Liver (tissue), 9 donors: Measurements from ENCODE around the gene RRP12. TPM values are rescaled to one million over a fixed set of nuclear protein-coding genes. Genes with fewer than 3 reads are reported as not detected.
A peak's percentile ranks its signal among the peaks of the same experiment; 100 is the strongest.

Source experiments
- DNase-seq: peaks from one replicate; pipeline ENCODE4 v3.0.0-alpha.2; 2017; ENCODE audit warnings: low spot score
- H3K27ac ChIP-seq, 2 donors: one replicate each; pipeline ENCODE4 v1.7.0; 2013; ENCODE audit warnings: inconsistent platforms in 2 of 2, low read length in 2 of 2, control low read depth in 1 of 2, low read depth in 1 of 2, mild to moderate bottlenecking in 1 of 2
- H3K27me3 ChIP-seq, 4 donors: one replicate each; pipeline versions ENCODE4 v1.6.1 to v1.7.0; 2013; ENCODE audit warnings: low read length in 3 of 4, inconsistent platforms in 1 of 4, mild to moderate bottlenecking in 1 of 4, moderate library complexity in 1 of 4; ENCODE audit not compliant: control insufficient read depth in 4 of 4, insufficient read depth in 4 of 4
- H3K36me3 ChIP-seq, 4 donors: one replicate each; pipeline versions ENCODE4 v1.6.1 to v1.7.0; 2013; ENCODE audit warnings: low read length in 3 of 4, mild to moderate bottlenecking in 3 of 4, low read depth in 1 of 4, moderate library complexity in 1 of 4; ENCODE audit not compliant: control insufficient read depth in 4 of 4, insufficient read depth in 3 of 4
- H3K4me1 ChIP-seq, 4 donors: one replicate each; pipeline versions ENCODE4 v1.6.1 to v1.7.0; 2013; ENCODE audit warnings: low read length in 3 of 4, mild to moderate bottlenecking in 3 of 4, moderate library complexity in 1 of 4; ENCODE audit not compliant: control insufficient read depth in 4 of 4, insufficient read depth in 4 of 4
- H3K4me3 ChIP-seq, 3 donors: one replicate each; pipeline versions ENCODE4 v1.6.1 to v1.7.0; 2013; ENCODE audit warnings: low read length in 3 of 3, control low read depth in 1 of 3, low read depth in 1 of 3, mild to moderate bottlenecking in 1 of 3
- H3K9ac ChIP-seq, 2 donors: one replicate each; pipeline ENCODE4 v1.7.0; 2013; ENCODE audit warnings: low read length in 2 of 2, mild to moderate bottlenecking in 2 of 2, moderate library complexity in 2 of 2, control low read depth in 1 of 2, low read depth in 1 of 2
- H3K9me3 ChIP-seq, 4 donors: one replicate each; pipeline versions ENCODE4 v1.6.1 to v1.7.0; 2013; ENCODE audit warnings: low read length in 3 of 4; ENCODE audit not compliant: control insufficient read depth in 4 of 4
- ATF3 ChIP-seq: IDR thresholded peaks from 2 replicates; pipeline ENCODE4 v1.6.1; 2016; ENCODE audit warnings: antibody characterized with exemption
- EGR1 ChIP-seq, 2 donors: IDR thresholded peaks; 2 replicates each; pipeline ENCODE4 v1.6.1; 2016 to 2018; ENCODE audit warnings: antibody characterized with exemption in 2 of 2, low read depth in 2 of 2
- FOXA1 ChIP-seq: IDR thresholded peaks from 2 replicates; pipeline ENCODE4 v1.6.1; 2016; ENCODE audit warnings: antibody characterized with exemption
- FOXA2 ChIP-seq: IDR thresholded peaks from 2 replicates; pipeline ENCODE4 v1.6.1; 2016; ENCODE audit warnings: antibody characterized with exemption
- GABPA ChIP-seq, 2 donors: IDR thresholded peaks in 1 of 2; conservative IDR thresholded peaks in 1 of 2; 2 replicates each; pipeline ENCODE4 v1.6.1; 2016; ENCODE audit warnings: antibody characterized with exemption in 2 of 2, mild to moderate bottlenecking in 1 of 2, moderate library complexity in 1 of 2
- HNF4A ChIP-seq, 2 donors: conservative IDR thresholded peaks; 2 replicates each; pipeline ENCODE4 v1.6.1; 2016; ENCODE audit warnings: antibody characterized with exemption in 2 of 2, mild to moderate bottlenecking in 2 of 2
- HNF4G ChIP-seq: IDR thresholded peaks from 2 replicates; pipeline ENCODE4 v1.6.1; 2016; ENCODE audit warnings: antibody characterized with exemption
- JUND ChIP-seq, 2 donors: IDR thresholded peaks; 2 replicates each; pipeline ENCODE4 v1.6.1; 2016; ENCODE audit warnings: antibody characterized with exemption in 2 of 2
- NR2F2 ChIP-seq: IDR thresholded peaks from 2 replicates; pipeline ENCODE4 v1.6.1; 2016; ENCODE audit warnings: antibody characterized with exemption
- RAD21 ChIP-seq, 2 donors: IDR thresholded peaks; 2 replicates each; pipeline ENCODE4 v1.6.1; 2016; ENCODE audit warnings: antibody characterized with exemption in 2 of 2, mild to moderate bottlenecking in 2 of 2
- REST ChIP-seq: IDR thresholded peaks from 2 replicates; pipeline ENCODE4 v1.6.1; 2016; ENCODE audit warnings: antibody characterized with exemption, mild to moderate bottlenecking
- RXRA ChIP-seq, 2 donors: IDR thresholded peaks; 2 replicates each; pipeline ENCODE4 v1.6.1; 2017 to 2018; ENCODE audit warnings: antibody characterized with exemption in 2 of 2, mild to moderate bottlenecking in 1 of 2
- SP1 ChIP-seq: IDR thresholded peaks from 2 replicates; pipeline ENCODE4 v1.6.1; 2018; ENCODE audit warnings: antibody characterized with exemption, mild to moderate bottlenecking
- TAF1 ChIP-seq: conservative IDR thresholded peaks from 2 replicates; pipeline ENCODE4 v1.6.1; 2016; ENCODE audit warnings: antibody characterized with exemption, mild to moderate bottlenecking
- YY1 ChIP-seq: IDR thresholded peaks from 2 replicates; pipeline ENCODE4 v1.6.1; 2016; ENCODE audit warnings: antibody characterized with exemption, mild to moderate bottlenecking
- ZBTB33 ChIP-seq: IDR thresholded peaks from 2 replicates; pipeline ENCODE4 v1.6.1; 2016; ENCODE audit warnings: antibody characterized with exemption
- WGBS: extraction: QIAGEN DNeasy Blood & Tissue Kit; methylation state at CpG from one replicate; pipeline ENCODE4 v1.1.7; 2013; 5-methylcytosine and 5-hydroxymethylcytosine counted together
- polyA plus RNA-seq, 2 donors: library from polyadenylated mRNA; stranded (reverse) in 1 of 2; unstranded in 1 of 2; fragments of 200-250 nt in 1 of 2; fragments of >200 nt in 1 of 2; fragmentation: Nextera tagmentation in 1 of 2; extraction: Ambion mirVana in 1 of 2; gene quantifications; one replicate each; pipeline versions ENCODE4 v1.2.1 to v1.2.3, GENCODE V29; 2013 to 2015
- total RNA-seq, 2 donors: library from RNA; depleted of rRNA; stranded (reverse); fragments of >200 nt; gene quantifications; one replicate each; pipeline ENCODE4 v1.2.3, GENCODE V29; 2014
- TF ChIP-seq, protein P1 (sequence below): fragments of 150-350 bp; IDR thresholded peaks from 2 replicates; pipeline ENCODE4 v1.5.1; 2017; ENCODE audit warnings: improper control_type of control experiment, low read depth, low read length; ENCODE audit not compliant: missing input control
- TF ChIP-seq, protein P2 (sequence below): IDR thresholded peaks from 2 replicates; pipeline ENCODE4 v1.6.1; 2016; ENCODE audit warnings: antibody characterized with exemption
- donor health status: healthy.
- donor health status: healthy.
- donor health status: healthy.
- donor health status: healthy.
- donor health status: healthy.

RRP12 gene
- total and polyA plus RNA-seq, 4 donors = 5.7 to 9.6 (median 6.9) TPM

GRCh38 chr10:97334370-97335175, 66.6 kb downstream of the RRP12 start, which contains the start of gene FRAT2:
FRAT2 (minus strand) TSS chr10:97334729; CDS start chr10:97334572, 157 bp downstream.
- TF ChIP-seq EGR1 (IDR thresholded peaks at IDR 0.05; ENCODE audit: low read depth in 2 of 2) (peak; percentile 54 to 57), RXRA (IDR thresholded peaks at IDR 0.05) (peak in 1 of 2 donors; percentile 30), HNF4G (no peak), FOXA2 (peak; percentile 53), HNF4A (conservative IDR thresholded peaks at IDR 0.05) (peak; percentile 60 to 65), SP1 (peak; percentile 68), TAF1 (no peak), RAD21 (IDR thresholded peaks at IDR 0.05) (peak in 1 of 2 donors; percentile 6), ATF3 (no peak)
- TF ChIP-seq, protein P1, sequence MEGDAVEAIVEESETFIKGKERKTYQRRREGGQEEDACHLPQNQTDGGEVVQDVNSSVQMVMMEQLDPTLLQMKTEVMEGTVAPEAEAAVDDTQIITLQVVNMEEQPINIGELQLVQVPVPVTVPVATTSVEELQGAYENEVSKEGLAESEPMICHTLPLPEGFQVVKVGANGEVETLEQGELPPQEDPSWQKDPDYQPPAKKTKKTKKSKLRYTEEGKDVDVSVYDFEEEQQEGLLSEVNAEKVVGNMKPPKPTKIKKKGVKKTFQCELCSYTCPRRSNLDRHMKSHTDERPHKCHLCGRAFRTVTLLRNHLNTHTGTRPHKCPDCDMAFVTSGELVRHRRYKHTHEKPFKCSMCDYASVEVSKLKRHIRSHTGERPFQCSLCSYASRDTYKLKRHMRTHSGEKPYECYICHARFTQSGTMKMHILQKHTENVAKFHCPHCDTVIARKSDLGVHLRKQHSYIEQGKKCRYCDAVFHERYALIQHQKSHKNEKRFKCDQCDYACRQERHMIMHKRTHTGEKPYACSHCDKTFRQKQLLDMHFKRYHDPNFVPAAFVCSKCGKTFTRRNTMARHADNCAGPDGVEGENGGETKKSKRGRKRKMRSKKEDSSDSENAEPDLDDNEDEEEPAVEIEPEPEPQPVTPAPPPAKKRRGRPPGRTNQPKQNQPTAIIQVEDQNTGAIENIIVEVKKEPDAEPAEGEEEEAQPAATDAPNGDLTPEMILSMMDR = no peak
- under 1% methylated on average over 103 of the region's 103 CpGs for WGBS
- Histone ChIP-seq H3K4me1 (peaks cover 5 to 24% (median 17%) of the 10 kb centered on the region in 4 donors), H3K9me3 (no peaks in the 10 kb centered on the region), H3K27me3 (no peaks in the 10 kb centered on the region), H3K4me3 (peak within 1 kb of the TSS; percentile 78 to 88 (median 84)), H3K27ac (peak within 1 kb of the TSS; percentile 90 to 95), H3K36me3 (no peaks in the 10 kb centered on the region), H3K9ac (peak within 1 kb of the TSS; percentile 79 to 98)
- peak; percentile 93 for DNase-seq

DNA sequence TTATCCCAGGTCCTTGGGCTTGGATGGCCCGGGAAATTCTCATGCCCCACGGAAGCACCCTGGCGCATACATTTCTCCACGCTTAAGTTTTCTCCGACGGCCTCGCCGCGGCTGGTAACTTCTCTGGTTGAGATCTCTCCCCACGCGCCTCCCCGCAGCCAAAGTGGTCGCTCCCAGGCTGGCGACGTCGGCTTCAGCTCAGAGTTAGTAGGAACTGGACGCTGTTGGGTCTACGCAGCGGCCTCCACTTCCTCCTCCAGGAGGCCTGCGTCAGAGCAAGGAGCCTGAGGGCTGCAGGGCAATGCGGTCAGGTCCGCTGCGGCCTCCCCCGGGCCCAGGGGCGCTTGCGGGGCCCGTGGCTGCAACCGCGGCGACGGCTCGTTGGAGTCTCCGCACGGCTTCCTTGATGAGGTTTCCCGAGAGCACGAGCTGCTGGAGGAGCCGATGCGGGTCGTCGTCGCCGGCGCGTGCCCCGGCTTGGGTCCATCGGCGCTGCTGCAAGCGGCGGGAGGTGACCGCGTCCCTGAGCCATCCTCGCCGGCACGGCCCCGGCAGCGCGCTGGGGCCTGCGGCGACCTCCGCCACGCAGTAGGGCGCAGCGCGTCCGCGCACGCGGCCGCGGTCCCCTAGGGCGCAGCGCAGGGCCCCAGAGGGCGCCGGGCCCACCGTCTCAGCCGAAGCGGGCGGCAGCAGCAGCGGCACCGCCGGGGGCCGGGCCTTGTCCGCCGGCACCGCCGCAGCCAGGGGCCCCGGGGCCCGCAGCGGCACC, 67.4 kb downstream of the RRP12 start:
- Histone ChIP-seq H3K36me3 (no peaks in the 10 kb centered on the region), H3K27ac (peak overlapping the region; percentile 90 to 95), H3K4me1 (peaks cover 9 to 32% (median 23%) of the 10 kb centered on the region in 4 donors), H3K9ac (peak overlapping the region; percentile 79 to 98), H3K27me3 (no peaks in the 10 kb centered on the region), H3K9me3 (no peaks in the 10 kb centered on the region), H3K4me3 (peak overlapping the region; percentile 78 to 88 (median 84))
- TF ChIP-seq ZBTB33 = no peak
- TF ChIP-seq REST = no peak
- no peak for TF ChIP-seq FOXA1
- TF ChIP-seq RAD21 (IDR thresholded peaks at IDR 0.05) = no peak
- TF ChIP-seq NR2F2 = no peak
- no peak for TF ChIP-seq TAF1
- TF ChIP-seq, protein P2, sequence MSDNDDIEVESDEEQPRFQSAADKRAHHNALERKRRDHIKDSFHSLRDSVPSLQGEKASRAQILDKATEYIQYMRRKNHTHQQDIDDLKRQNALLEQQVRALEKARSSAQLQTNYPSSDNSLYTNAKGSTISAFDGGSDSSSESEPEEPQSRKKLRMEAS = no peak
- no peak for TF ChIP-seq HNF4G
- no peak for TF ChIP-seq ATF3
- TF ChIP-seq YY1 = no peak
- TF ChIP-seq JUND (IDR thresholded peaks at IDR 0.05) = no peak
- TF ChIP-seq EGR1 (IDR thresholded peaks at IDR 0.05; ENCODE audit: low read depth in 2 of 2) = no peak
- TF ChIP-seq GABPA (IDR thresholded peaks at IDR 0.05 in 1 of 2, conservative IDR thresholded peaks at IDR 0.05 in 1 of 2) = no peak
- TF ChIP-seq, protein P1 = no peak
- DNase-seq = peak; percentile 60
- WGBS = under 1% methylated on average over 89 of the region's 89 CpGs
